H1 (cell line): ENCODE data around the gene SH3GL1. TPM values are rescaled to one million over a fixed set of nuclear protein-coding genes. Genes with fewer than 3 reads are reported as not detected.

Experiments
- CTCF ChIA-PET: fragments of 300-600 bp; sonication (Branson Sonifier 250); formaldehyde crosslinking; loops from one replicate; lab custom pipeline; 2021; ENCODE audit not compliant: partially characterized antibody; lab: Charles Lee
- POLR2A ChIA-PET: fragments of 300-600 bp; sonication (Branson Sonifier 250); formaldehyde crosslinking; loops from one replicate; lab custom pipeline; 2021; ENCODE audit warnings: inconsistent platforms; ENCODE audit not compliant: partially characterized antibody; lab: Charles Lee
- DNase-seq, 2 experiments: peaks; one replicate each; pipeline versions ENCODE4 v3.0.0 to v3.0.0-alpha.2; 2010 to 2022; ENCODE audit warnings: low spot score in 2 of 2, low read depth in 1 of 2, mixed read lengths in 1 of 2
- FAIRE-seq: peaks from 2 replicates; lab custom pipeline; 2011; peaks lifted over from hg19 to GRCh38; lab: Jason Lieb, UNC
- H2AFZ ChIP-seq: 2 replicates; pipeline ENCODE4 v1.8.1; 2012; ENCODE audit warnings: low read length, inconsistent platforms
- H2AK5ac ChIP-seq: 2 replicates; pipeline ENCODE4 v1.6.1; 2013; ENCODE audit warnings: low read depth, low read length
- H2BK120ac ChIP-seq: replicated peaks from 2 replicates; pipeline ENCODE3; 2013; ENCODE audit warnings: low read depth, low read length, inconsistent platforms
- H2BK12ac ChIP-seq: 2 replicates; pipeline ENCODE4 v1.6.1; 2013; ENCODE audit warnings: low read depth, low read length
- H2BK15ac ChIP-seq: 2 replicates; pipeline ENCODE4 v1.6.1; 2013; ENCODE audit warnings: low read length
- H2BK20ac ChIP-seq: 2 replicates; pipeline ENCODE4 v1.6.1; 2013; ENCODE audit warnings: low read length
- H2BK5ac ChIP-seq: 2 replicates; pipeline ENCODE4 v1.6.1; 2013; ENCODE audit warnings: low read depth, low read length
- H3K14ac ChIP-seq: 2 replicates; pipeline ENCODE4 v1.6.1; 2013; ENCODE audit warnings: inconsistent platforms; ENCODE audit not compliant: insufficient read length
- H3K18ac ChIP-seq: 2 replicates; pipeline ENCODE4 v1.6.1; 2013; ENCODE audit warnings: low read length; ENCODE audit errors: extremely low read depth
- H3K23ac ChIP-seq: 2 replicates; pipeline ENCODE4 v1.6.1; 2013; ENCODE audit warnings: inconsistent platforms; ENCODE audit not compliant: insufficient read length
- H3K23me2 ChIP-seq: 2 replicates; pipeline ENCODE4 v1.6.1; 2013; ENCODE audit warnings: low read depth, low read length
- H3K27ac ChIP-seq: 2 replicates; pipeline ENCODE4 v1.6.1; 2011; ENCODE audit warnings: low read depth, low read length, inconsistent platforms
- H3K27me3 ChIP-seq, 4 experiments: replicated peaks in 1 of 4; 1 replicate in 1 of 4; 2 replicates in 3 of 4; pipeline versions ENCODE4 v1.6.1 to v1.8.1; 2011 to 2013; ENCODE audit warnings: low read length in 3 of 4, mild to moderate bottlenecking in 3 of 4, inconsistent platforms in 2 of 4, mixed read lengths in 2 of 4, moderate library complexity in 1 of 4; ENCODE audit not compliant: control insufficient read depth in 3 of 4, insufficient read depth in 3 of 4; ENCODE audit errors: extremely low read depth in 1 of 4
- H3K36me3 ChIP-seq, 4 experiments: 2 replicates each; pipeline versions ENCODE4 v1.6.1 to v1.8.1; 2011 to 2013; ENCODE audit warnings: mild to moderate bottlenecking in 4 of 4, low read length in 3 of 4, moderate library complexity in 2 of 4, control low read depth in 1 of 4, inconsistent platforms in 1 of 4; ENCODE audit not compliant: insufficient read depth in 4 of 4, control insufficient read depth in 2 of 4
- H3K4ac ChIP-seq: replicated peaks from 2 replicates; pipeline ENCODE3; 2013; ENCODE audit warnings: low read length, low read depth, mixed read lengths, inconsistent platforms; ENCODE audit not compliant: insufficient read length
- H3K4me1 ChIP-seq, 4 experiments: replicated peaks in 1 of 4; 1 replicate in 1 of 4; 2 replicates in 3 of 4; pipeline versions ENCODE4 v1.6.1 to v1.8.1; 2011 to 2013; ENCODE audit warnings: low read length in 3 of 4, inconsistent platforms in 2 of 4, mixed read lengths in 1 of 4; ENCODE audit not compliant: insufficient read depth in 4 of 4, control insufficient read depth in 3 of 4
- H3K4me2 ChIP-seq, 2 experiments: 2 replicates each; pipeline versions ENCODE4 v1.6.1 to v1.8.1; 2011 to 2013; ENCODE audit warnings: low read depth in 2 of 2, low read length in 2 of 2, control low read depth in 1 of 2, inconsistent platforms in 1 of 2, mild to moderate bottlenecking in 1 of 2; ENCODE audit not compliant: insufficient read depth in 1 of 2
- H3K4me3 ChIP-seq, 4 experiments: fragments of 200-600, 300-600 bp in 1 of 4; sonication (generic), shearing (Covaris generic), sonication (Bioruptor Twin) in 1 of 4; 2 replicates each; pipeline versions ENCODE4 v1.5.1 to v1.8.1; 2011 to 2016; ENCODE audit warnings: low read length in 4 of 4, low read depth in 3 of 4, control low read depth in 2 of 4, inconsistent platforms in 2 of 4, mild to moderate bottlenecking in 2 of 4, mixed read lengths in 1 of 4, moderate library complexity in 1 of 4; ENCODE audit not compliant: insufficient read depth in 2 of 4; ENCODE audit errors: extremely low read depth in 1 of 4
- H3K56ac ChIP-seq: replicated peaks from 2 replicates; pipeline ENCODE3; 2013; ENCODE audit warnings: low read depth, mild to moderate bottlenecking, mixed read lengths, low read length, inconsistent platforms; ENCODE audit not compliant: insufficient read length
- H3K79me1 ChIP-seq: 2 replicates; pipeline ENCODE4 v1.6.1; 2013; ENCODE audit warnings: low read depth, low read length, control low read depth
- H3K79me2 ChIP-seq, 2 experiments: 2 replicates each; pipeline versions ENCODE4 v1.6.1 to v1.8.1; 2012 to 2013; ENCODE audit warnings: low read length in 2 of 2, mild to moderate bottlenecking in 2 of 2, inconsistent platforms in 1 of 2; ENCODE audit not compliant: insufficient read depth in 2 of 2, control insufficient read depth in 1 of 2
- H3K9ac ChIP-seq, 4 experiments: replicated peaks in 1 of 4; 1 replicate in 1 of 4; 2 replicates in 3 of 4; pipeline versions ENCODE4 v1.6.1 to v1.8.1; 2011 to 2013; ENCODE audit warnings: low read depth in 3 of 4, low read length in 3 of 4, control low read depth in 2 of 4, mild to moderate bottlenecking in 2 of 4, moderate library complexity in 2 of 4, inconsistent platforms in 1 of 4; ENCODE audit errors: extremely low read depth in 1 of 4
- H3K9me3 ChIP-seq, 2 experiments: 2 replicates each; pipeline versions ENCODE4 v1.6.1 to v1.8.1; 2012 to 2013; ENCODE audit warnings: mild to moderate bottlenecking in 2 of 2, moderate library complexity in 2 of 2, control low read depth in 1 of 2, inconsistent platforms in 1 of 2, low read depth in 1 of 2, low read length in 1 of 2, mixed read lengths in 1 of 2; ENCODE audit not compliant: insufficient read depth in 2 of 2
- H4K20me1 ChIP-seq, 2 experiments: replicated peaks in 1 of 2; 2 replicates each; pipeline versions ENCODE3 to v1.8.1; 2011 to 2013; ENCODE audit warnings: inconsistent platforms in 2 of 2, low read length in 2 of 2, mild to moderate bottlenecking in 1 of 2; ENCODE audit not compliant: insufficient read depth in 2 of 2, control insufficient read depth in 1 of 2
- H4K5ac ChIP-seq: 2 replicates; pipeline ENCODE4 v1.6.1; 2013; ENCODE audit warnings: low read length, low read depth, mixed read lengths, inconsistent platforms; ENCODE audit not compliant: insufficient read length
- H4K8ac ChIP-seq: 2 replicates; pipeline ENCODE4 v1.8.0; 2013; ENCODE audit warnings: mild to moderate bottlenecking, moderate library complexity, low read length, inconsistent platforms; ENCODE audit not compliant: insufficient read depth; ENCODE audit errors: extremely low read depth
- H4K91ac ChIP-seq: replicated peaks from 2 replicates; pipeline ENCODE3; 2013; ENCODE audit warnings: low read length, mixed read lengths, inconsistent platforms; ENCODE audit not compliant: insufficient read length
- ASH2L ChIP-seq: fragments of 200-600, 300-600 bp; sonication (generic); IDR thresholded peaks from one replicate; pipeline ENCODE4 v1.7.1; 2017; ENCODE audit warnings: low read length
- BACH1 ChIP-seq: IDR thresholded peaks from 2 replicates; pipeline ENCODE4 v1.6.1; 2012; ENCODE audit warnings: low read length, improper control_type of control experiment
- EGR1 ChIP-seq: IDR thresholded peaks from 2 replicates; pipeline ENCODE4 v1.6.1; 2011; ENCODE audit warnings: low read depth, low read length, borderline replicate concordance
- GTF2F1 ChIP-seq: IDR thresholded peaks from 2 replicates; pipeline ENCODE4 v1.6.1; 2012; ENCODE audit warnings: low read depth, low read length, improper control_type of control experiment, borderline replicate concordance
- HDAC6 ChIP-seq: IDR thresholded peaks from one replicate; pipeline ENCODE4 v1.7.1; 2012; ENCODE audit warnings: low read depth, mild to moderate bottlenecking, inconsistent platforms, low read length, moderate library complexity
- POLR2AphosphoS5 ChIP-seq: IDR thresholded peaks from 2 replicates; pipeline ENCODE4 v1.6.1; 2011; ENCODE audit warnings: low read depth, low read length
- RNF2 ChIP-seq: fragments of 200-900, 300-1000 bp; sonication (generic); IDR thresholded peaks from 2 replicates; pipeline ENCODE4 v1.7.1; 2016; ENCODE audit warnings: borderline replicate concordance, low read depth, mild to moderate bottlenecking, antibody characterized with exemption, low read length; ENCODE audit not compliant: poor library complexity, severe bottlenecking; ENCODE audit errors: missing control alignments
- YY1 ChIP-seq: IDR thresholded peaks from 2 replicates; pipeline ENCODE4 v1.6.1; 2011; ENCODE audit warnings: low read depth, mild to moderate bottlenecking, low read length
- WGBS, 2 experiments: shearing (Covaris generic) in 1 of 2; methylation state at CpG; one replicate each; pipeline versions ENCODE4 v1.1.6 to v1.1.7; 2013 to 2015; ENCODE audit warnings: low lambda C conversion rate in 2 of 2, mixed read lengths in 2 of 2, inconsistent platforms in 1 of 2, low coverage in 1 of 2, missing lambda C conversion rate in 1 of 2; ENCODE audit not compliant: insufficient replicate concordance in 2 of 2, insufficient coverage in 1 of 2, insufficient read length in 1 of 2; ENCODE audit errors: extremely low coverage in 1 of 2, missing lambda C conversion rate in 1 of 2; 5-methylcytosine and 5-hydroxymethylcytosine counted together
- polyA plus RNA-seq, 7 experiments: library from polyadenylated mRNA; depleted of rRNA in 3 of 7; stranded (reverse) in 5 of 7; unstranded in 2 of 7; fragments of >200 nt in 5 of 7; fragments of 200-250 nt in 2 of 7; gene quantifications; 1 replicate in 5 of 7; 2 replicates in 1 of 7; 4 replicates in 1 of 7; pipeline versions ENCODE4 v1.2.1 to v1.2.3, GENCODE V29; 2011 to 2013; ENCODE audit warnings: missing spikeins in 2 of 7, mixed read lengths in 2 of 7
- total RNA-seq: library from RNA; stranded (reverse); fragmentation: NEBNext Ultra II Directional; extraction: Animal tissue kit (Norgen Biotek cat#: 25700); gene quantifications from 2 replicates; pipeline ENCODE4 v1.2.1, GENCODE V29; 2021
- TF ChIP-seq, protein P1 (sequence below): IDR thresholded peaks from 2 replicates; pipeline ENCODE4 v1.6.1; 2012; ENCODE audit warnings: low read length, inconsistent platforms
- TF ChIP-seq, protein P2 (sequence below): IDR thresholded peaks from 2 replicates; pipeline ENCODE4 v1.6.1; 2011; ENCODE audit warnings: low read depth, mild to moderate bottlenecking, low read length; ENCODE audit not compliant: insufficient read depth
- TF ChIP-seq, protein P3 (sequence below): IDR thresholded peaks from 2 replicates; pipeline ENCODE4 v1.6.1; 2012; ENCODE audit warnings: inconsistent platforms

SH3GL1 gene
- total and polyA plus RNA-seq, 2 of the 8 experiments (the other 6 are each of a cell fraction or from before 2014, with no cell fraction given), result 81.5 to 102 TPM

DNA sequence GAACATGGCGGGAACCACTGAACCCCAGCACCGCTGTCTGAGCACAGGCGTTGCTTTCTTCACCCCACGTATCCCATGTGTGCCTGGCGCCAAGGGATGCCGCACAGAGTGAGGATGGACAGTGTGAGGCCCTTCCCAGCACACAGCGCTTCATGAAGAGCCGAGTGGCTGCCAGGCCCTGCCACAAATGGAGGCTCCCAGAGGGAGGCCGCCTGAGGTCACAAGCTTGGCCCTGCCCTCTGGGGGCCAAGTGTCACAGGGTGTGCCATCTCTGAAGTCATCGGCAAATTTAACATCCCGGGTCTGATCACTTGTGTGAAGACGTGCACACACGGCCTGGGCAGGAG is 32.6 kb downstream of the SH3GL1 start:
- peak overlapping the region; percentile 17 for H4K91ac ChIP-seq
- H3K14ac ChIP-seq, result no peak overlapping the region
- H3K4ac ChIP-seq, result no peak overlapping the region
- ChIA-PET CTCF (interaction anchor here (0.9 to 2.9 kb wide), 4 partner anchors 8 to 232 kb away, joined by 3 to 18 read pairs (median 6); no protein-coding TSS in a partner anchor), POLR2A (interaction anchor here (1.2 to 13.0 kb wide), 3 partner anchors 23 to 82 kb away, joined by 3 to 72 read pairs (median 3); partner anchors contain the start of gene MPND)
- H3K79me1 ChIP-seq, result peaks cover 30% of the 10 kb centered on the region
- H4K5ac ChIP-seq, result no peak overlapping the region
- peak overlapping the region; percentile 49; the same call in 1 of the 2 replicates for H2BK5ac ChIP-seq
- H2AFZ ChIP-seq, result no peak overlapping the region
- DNase-seq (peak in 1 of 2 experiments; percentile 38), FAIRE-seq (no peak)
- no peak overlapping the region for H3K9ac ChIP-seq
- H2BK120ac ChIP-seq, result no peak overlapping the region
- 90% methylated on average over 12 of the region's 13 CpGs; no CpG with 5 or more reads in 1 of the 2 experiments for WGBS, 2 experiments
- H2BK12ac ChIP-seq, result 0 out of 2 replicates have a peak overlapping the region, but pooled peaks have one; percentile 1
- no peak overlapping the region for H2AK5ac ChIP-seq
- H3K23me2 ChIP-seq, result no peaks in the 10 kb centered on the region
- H3K36me3 ChIP-seq, result peaks cover 6 to 16% (median 7%) of the 10 kb centered on the region in 4 experiments; a peak in 5 of 8 replicates
- H3K18ac ChIP-seq, result no peak overlapping the region
- no peak overlapping the region for H3K23ac ChIP-seq
- H4K20me1 ChIP-seq, result peaks cover 25 to 45% of the 10 kb centered on the region in 2 experiments
- H3K27ac ChIP-seq, result no peak overlapping the region
- no peak overlapping the region for H3K4me3 ChIP-seq
- H3K27me3 ChIP-seq, result no peaks in the 10 kb centered on the region
- no peak overlapping the region for H3K4me2 ChIP-seq
- peaks cover 0 to 8% of the 10 kb centered on the region in 2 experiments; a peak in 1 of 4 replicates for H3K79me2 ChIP-seq
- no peak overlapping the region for H4K8ac ChIP-seq
- H2BK20ac ChIP-seq, result no peak overlapping the region
- H3K4me1 ChIP-seq, result peaks cover 0 to 14% (median 9%) of the 10 kb centered on the region in 4 experiments; a peak in 5 of 7 replicates
- no peaks in the 10 kb centered on the region for H3K9me3 ChIP-seq
- no peak overlapping the region for H3K56ac ChIP-seq
- 0 out of 2 replicates have a peak overlapping the region, but pooled peaks have one; percentile 61 for H2BK15ac ChIP-seq
- TF ChIP-seq POLR2AphosphoS5 (no peak), BACH1 (no peak), EGR1 (no peak), HDAC6 (no peak), YY1 (no peak), ASH2L (no peak), GTF2F1 (no peak), RNF2 (no peak)
- TF ChIP-seq, protein P1, sequence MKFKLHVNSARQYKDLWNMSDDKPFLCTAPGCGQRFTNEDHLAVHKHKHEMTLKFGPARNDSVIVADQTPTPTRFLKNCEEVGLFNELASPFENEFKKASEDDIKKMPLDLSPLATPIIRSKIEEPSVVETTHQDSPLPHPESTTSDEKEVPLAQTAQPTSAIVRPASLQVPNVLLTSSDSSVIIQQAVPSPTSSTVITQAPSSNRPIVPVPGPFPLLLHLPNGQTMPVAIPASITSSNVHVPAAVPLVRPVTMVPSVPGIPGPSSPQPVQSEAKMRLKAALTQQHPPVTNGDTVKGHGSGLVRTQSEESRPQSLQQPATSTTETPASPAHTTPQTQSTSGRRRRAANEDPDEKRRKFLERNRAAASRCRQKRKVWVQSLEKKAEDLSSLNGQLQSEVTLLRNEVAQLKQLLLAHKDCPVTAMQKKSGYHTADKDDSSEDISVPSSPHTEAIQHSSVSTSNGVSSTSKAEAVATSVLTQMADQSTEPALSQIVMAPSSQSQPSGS, result no peak
- TF ChIP-seq, protein P2, sequence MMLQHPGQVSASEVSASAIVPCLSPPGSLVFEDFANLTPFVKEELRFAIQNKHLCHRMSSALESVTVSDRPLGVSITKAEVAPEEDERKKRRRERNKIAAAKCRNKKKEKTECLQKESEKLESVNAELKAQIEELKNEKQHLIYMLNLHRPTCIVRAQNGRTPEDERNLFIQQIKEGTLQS, result no peak
- TF ChIP-seq, protein P3, sequence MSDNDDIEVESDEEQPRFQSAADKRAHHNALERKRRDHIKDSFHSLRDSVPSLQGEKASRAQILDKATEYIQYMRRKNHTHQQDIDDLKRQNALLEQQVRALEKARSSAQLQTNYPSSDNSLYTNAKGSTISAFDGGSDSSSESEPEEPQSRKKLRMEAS, result no peak
